ENCODE data around the gene EARS2. TPM values are rescaled to one million over a fixed set of nuclear protein-coding genes. Genes with fewer than 3 reads are reported as not detected.
"Not testable (repeated sequence)": the region's sequence is repeated elsewhere in the genome, so short reads cannot be mapped to it uniquely, and the experiment has no call there.

EARS2 gene
- total RNA-seq, 5 donors from 2014 or later (not counting 1 experiment from before 2014, with no cell fraction given) = 10.8 to 19.4 (median 15.9) TPM

GRCh38 chr16:23510915-23511270 is 46.3 kb downstream of the EARS2 start:
- H3K27ac ChIP-seq (ENCODE audit: low read length); DNase-seq; H3K9me3 Mint-ChIP-seq; H3K36me3 ChIP-seq (ENCODE audit: control insufficient read depth in 2 of 2, extremely low read depth in 1 of 2, insufficient read depth in 1 of 2, low read length in 1 of 2); H3K36me3 Mint-ChIP-seq; CTCF ChIA-PET; H3K27me3 ChIP-seq (replicated peaks in 1 of 2; ENCODE audit: control insufficient read depth in 2 of 2, extremely low read depth in 1 of 2, insufficient read depth in 2 of 2, low read length in 1 of 2); H3K9me3 ChIP-seq; H3K27me3 Mint-ChIP-seq; ATAC-seq (replicated peaks in 1 of 4): not testable (repeated sequence)
- 89% methylated on average over 3 of the region's 10 CpGs for WGBS (ENCODE audit: insufficient coverage)
- POLR2A ChIA-PET = interaction anchor here in 1 of 2 donors (0.5 kb wide), 1 partner anchor 74 kb away, joined by 3 read pairs; no protein-coding TSS in a partner anchor
- H3K27ac Mint-ChIP-seq = peak overlapping the region in 1 of 2 donors; percentile 74
- peak overlapping the region; percentile 82 to 90 (median 84) for H3K4me3 Mint-ChIP-seq
- Histone ChIP-seq H3K4me1 (ENCODE audit: control insufficient read depth in 1 of 2, extremely low read depth in 1 of 2, insufficient read depth in 2 of 2, low read length in 2 of 2) (peaks cover 5 to 65% of the 10 kb centered on the region in 2 experiments), H3K4me3 (ENCODE audit: control insufficient read depth in 1 of 2, extremely low read depth in 1 of 2, low read length in 1 of 2) (peak overlapping the region; percentile 53 to 70)
- peaks cover 55 to 74% (median 71%) of the 10 kb centered on the region in 3 donors for H3K4me1 Mint-ChIP-seq

DNA sequence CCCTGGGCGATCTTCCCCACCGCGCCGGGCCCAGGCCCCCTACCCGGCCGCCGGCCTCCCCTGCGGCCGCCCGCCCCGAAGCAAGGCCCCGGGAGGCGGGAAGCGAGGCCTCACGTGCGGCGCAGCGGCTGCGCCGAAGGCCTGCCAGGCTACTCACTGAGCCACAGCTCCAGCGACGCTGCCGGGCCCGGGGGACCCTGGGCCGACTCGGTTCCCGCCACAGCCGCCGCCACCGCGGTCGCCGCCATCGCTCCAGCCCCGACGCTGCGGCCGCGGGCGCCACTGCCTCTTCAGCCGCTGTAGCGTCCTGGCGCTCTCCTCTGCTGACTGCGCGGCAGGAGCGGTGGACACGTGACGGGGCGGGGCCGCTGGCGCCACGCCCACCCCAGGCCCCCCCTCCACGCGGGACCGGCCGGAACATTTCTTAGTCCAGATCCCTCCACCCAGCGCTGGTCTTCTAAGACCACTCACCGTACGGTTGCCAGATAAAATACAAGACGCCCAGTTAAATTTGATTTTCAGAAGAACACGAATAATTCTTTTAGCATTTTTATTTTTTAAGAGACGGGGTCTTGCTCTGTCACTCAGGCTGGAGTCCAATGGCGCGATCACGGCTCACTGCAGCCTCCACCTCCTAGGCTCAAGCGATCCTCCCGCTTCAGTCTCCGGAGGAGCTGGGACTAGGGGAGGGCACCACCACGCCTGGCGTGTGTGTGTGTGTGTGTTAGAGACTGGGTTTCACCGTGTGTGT is 46.8 kb downstream of the EARS2 start, which contains the start of gene GGA2:
TSS of gene GGA2 (minus strand) at position 331 of the 751 bp plus-strand sequence. CDS start at position 248, 83 bp downstream.
- no peaks in the 10 kb centered on the region for H3K27me3 ChIP-seq (replicated peaks in 1 of 2; ENCODE audit: control insufficient read depth in 2 of 2, extremely low read depth in 1 of 2, insufficient read depth in 2 of 2, low read length in 1 of 2)
- WGBS (ENCODE audit: insufficient coverage) = under 1% methylated on average over 52 of the region's 71 CpGs
- H3K9me3 ChIP-seq = no peaks in the 10 kb centered on the region
- peak within 1 kb of the TSS; percentile 88 to 92 (median 90) for H3K4me3 Mint-ChIP-seq
- no peaks in the 10 kb centered on the region for H3K9me3 Mint-ChIP-seq
- H3K36me3 ChIP-seq (ENCODE audit: control insufficient read depth in 2 of 2, extremely low read depth in 1 of 2, insufficient read depth in 1 of 2, low read length in 1 of 2) = no peaks in the 10 kb centered on the region
- peak within 1 kb of the TSS; percentile 1 for H3K27ac ChIP-seq (ENCODE audit: low read length)
- peaks cover 55 to 74% (median 70%) of the 10 kb centered on the region in 3 donors for H3K4me1 Mint-ChIP-seq
- peaks cover 6% of the 10 kb centered on the region for H3K36me3 Mint-ChIP-seq
- H3K4me1 ChIP-seq (ENCODE audit: control insufficient read depth in 1 of 2, extremely low read depth in 1 of 2, insufficient read depth in 2 of 2, low read length in 2 of 2) = peaks cover 5 to 64% of the 10 kb centered on the region in 2 experiments
- no peaks in the 10 kb centered on the region for H3K27me3 Mint-ChIP-seq
- peak within 1 kb of the TSS; percentile 74 to 82 for H3K27ac Mint-ChIP-seq
- DNase-seq (peak; percentile 46 to 87 (median 70)), ATAC-seq (replicated peaks in 1 of 4) (peak; percentile 90 to 96 (median 94))
- ChIA-PET CTCF (no interaction called here), POLR2A (interaction anchor here in 1 of 2 donors (0.5 kb wide), 1 partner anchor 74 kb away, joined by 3 read pairs; no protein-coding TSS in a partner anchor)
- peak within 1 kb of the TSS; percentile 53 to 70 for H3K4me3 ChIP-seq (ENCODE audit: control insufficient read depth in 1 of 2, extremely low read depth in 1 of 2, low read length in 1 of 2)

DNA sequence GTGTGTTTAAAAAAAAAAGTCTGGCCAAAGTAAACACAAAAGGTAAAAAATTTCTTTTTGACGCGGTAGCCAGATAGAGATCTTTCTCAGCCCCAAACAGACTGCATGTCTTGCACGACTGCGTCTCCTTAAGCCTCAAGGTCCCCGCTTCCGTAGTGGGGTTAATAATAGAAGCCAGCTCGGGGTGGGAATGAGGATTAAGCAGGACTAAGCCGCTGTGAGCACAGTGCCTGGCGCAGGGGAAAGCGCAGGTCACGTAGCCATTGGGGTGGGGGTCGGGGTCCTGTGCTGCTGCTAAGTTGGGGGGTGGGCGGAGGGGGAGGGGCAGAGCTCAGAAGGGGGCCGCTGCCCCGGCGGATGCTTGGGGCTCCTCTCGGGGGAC is 47.4 kb downstream of the EARS2 start:
- ChIA-PET POLR2A (interaction anchor here in 1 of 2 donors (1.5 kb wide), 1 partner anchor 27 kb away, joined by 6 read pairs; no protein-coding TSS in a partner anchor), CTCF (no interaction called here)
- no peaks in the 10 kb centered on the region for H3K27me3 Mint-ChIP-seq
- Histone ChIP-seq H3K9me3 (no peaks in the 10 kb centered on the region), H3K36me3 (ENCODE audit: control insufficient read depth in 2 of 2, extremely low read depth in 1 of 2, insufficient read depth in 1 of 2, low read length in 1 of 2) (no peaks in the 10 kb centered on the region), H3K27ac (ENCODE audit: low read length) (no peak overlapping the region), H3K4me3 (ENCODE audit: control insufficient read depth in 1 of 2, extremely low read depth in 1 of 2, low read length in 1 of 2) (peak overlapping the region; percentile 53 to 70), H3K4me1 (ENCODE audit: control insufficient read depth in 1 of 2, extremely low read depth in 1 of 2, insufficient read depth in 2 of 2, low read length in 2 of 2) (peaks cover 5 to 64% of the 10 kb centered on the region in 2 experiments), H3K27me3 (replicated peaks in 1 of 2; ENCODE audit: control insufficient read depth in 2 of 2, extremely low read depth in 1 of 2, insufficient read depth in 2 of 2, low read length in 1 of 2) (no peaks in the 10 kb centered on the region)
- H3K27ac Mint-ChIP-seq = peak overlapping the region; percentile 62 to 82
- ATAC-seq (replicated peaks in 1 of 4) = peak; percentile 48 to 56 (median 52)
- no peaks in the 10 kb centered on the region for H3K9me3 Mint-ChIP-seq
- H3K4me1 Mint-ChIP-seq = peaks cover 55 to 75% (median 70%) of the 10 kb centered on the region in 3 donors
- peak in 30 of 35 experiments; percentile 11 to 65 (median 28) for DNase-seq
- H3K4me3 Mint-ChIP-seq = peak overlapping the region; percentile 88 to 92 (median 90)
- 0% methylated on average over 9 of the region's 17 CpGs for WGBS (ENCODE audit: insufficient coverage)
- H3K36me3 Mint-ChIP-seq = peaks cover 6% of the 10 kb centered on the region

GRCh38 chr16:23509441-23509754 is 47.8 kb downstream of the EARS2 start:
- H3K4me3 Mint-ChIP-seq = peak overlapping the region; percentile 88 to 92 (median 90)
- no peaks in the 10 kb centered on the region for H3K27me3 Mint-ChIP-seq
- no peaks in the 10 kb centered on the region for H3K9me3 Mint-ChIP-seq
- peak overlapping the region; percentile 29 to 62 for H3K27ac Mint-ChIP-seq
- CTCF ChIA-PET = no interaction called here
- no CpG with 5 or more reads among the region's 5 CpGs for WGBS (ENCODE audit: insufficient coverage)
- Histone ChIP-seq H3K4me3 (ENCODE audit: control insufficient read depth in 1 of 2, extremely low read depth in 1 of 2, low read length in 1 of 2) (peak overlapping the region; percentile 53 to 70), H3K27me3 (replicated peaks in 1 of 2; ENCODE audit: control insufficient read depth in 2 of 2, extremely low read depth in 1 of 2, insufficient read depth in 2 of 2, low read length in 1 of 2) (no peaks in the 10 kb centered on the region), H3K36me3 (ENCODE audit: control insufficient read depth in 2 of 2, extremely low read depth in 1 of 2, insufficient read depth in 1 of 2, low read length in 1 of 2) (no peaks in the 10 kb centered on the region), H3K4me1 (ENCODE audit: control insufficient read depth in 1 of 2, extremely low read depth in 1 of 2, insufficient read depth in 2 of 2, low read length in 2 of 2) (peaks cover 5 to 64% of the 10 kb centered on the region in 2 experiments), H3K27ac (ENCODE audit: low read length) (peak overlapping the region; percentile 1), H3K9me3 (no peaks in the 10 kb centered on the region)
- H3K4me1 Mint-ChIP-seq = peaks cover 55 to 75% (median 70%) of the 10 kb centered on the region in 3 donors
- H3K36me3 Mint-ChIP-seq = peaks cover 6% of the 10 kb centered on the region
- no peak for ATAC-seq (replicated peaks in 1 of 4)
- POLR2A ChIA-PET = interaction anchor here in 1 of 2 donors (1.5 kb wide), 1 partner anchor 27 kb away, joined by 6 read pairs; no protein-coding TSS in a partner anchor
- no peak for DNase-seq

- Mint-ChIP-seq H3K4me3 (peak overlapping the region; percentile 88 to 92 (median 90)), H3K9me3 (no peaks in the 10 kb centered on the region), H3K4me1 (peaks cover 57 to 75% (median 65%) of the 10 kb centered on the region in 3 donors), H3K36me3 (peaks cover 6% of the 10 kb centered on the region), H3K27me3 (no peaks in the 10 kb centered on the region), H3K27ac (peak overlapping the region; percentile 29 to 62)
- 76% methylated on average over 21 of the region's 28 CpGs for WGBS (ENCODE audit: insufficient coverage)
- no peak for DNase-seq
- H3K27me3 ChIP-seq (replicated peaks in 1 of 2; ENCODE audit: control insufficient read depth in 2 of 2, extremely low read depth in 1 of 2, insufficient read depth in 2 of 2, low read length in 1 of 2) = no peaks in the 10 kb centered on the region
- no peaks in the 10 kb centered on the region for H3K36me3 ChIP-seq (ENCODE audit: control insufficient read depth in 2 of 2, extremely low read depth in 1 of 2, insufficient read depth in 1 of 2, low read length in 1 of 2)
- H3K9me3 ChIP-seq = no peaks in the 10 kb centered on the region
- H3K27ac ChIP-seq (ENCODE audit: low read length) = peak overlapping the region; percentile 1
- no peak for ATAC-seq (replicated peaks in 1 of 4)
- ChIA-PET POLR2A (interaction anchor here in 1 of 2 donors (1.5 kb wide), 1 partner anchor 26 kb away, joined by 6 read pairs; no protein-coding TSS in a partner anchor), CTCF (no interaction called here)
- H3K4me1 ChIP-seq (ENCODE audit: control insufficient read depth in 1 of 2, extremely low read depth in 1 of 2, insufficient read depth in 2 of 2, low read length in 2 of 2) = peaks cover 5 to 64% of the 10 kb centered on the region in 2 experiments
- peak overlapping the region; percentile 53 to 70 for H3K4me3 ChIP-seq (ENCODE audit: control insufficient read depth in 1 of 2, extremely low read depth in 1 of 2, low read length in 1 of 2)
Observed at GRCh38 chr16:23508589-23509440, 48.3 kb downstream of the EARS2 start.

GRCh38 chr16:23506606-23506994 is 50.5 kb downstream of the EARS2 start:
- Histone ChIP-seq H3K27me3 (replicated peaks in 1 of 2; ENCODE audit: control insufficient read depth in 2 of 2, extremely low read depth in 1 of 2, insufficient read depth in 2 of 2, low read length in 1 of 2) (no peaks in the 10 kb centered on the region), H3K4me1 (ENCODE audit: control insufficient read depth in 1 of 2, extremely low read depth in 1 of 2, insufficient read depth in 2 of 2, low read length in 2 of 2) (peaks cover 5 to 70% of the 10 kb centered on the region in 2 experiments), H3K9me3 (no peaks in the 10 kb centered on the region), H3K4me3 (ENCODE audit: control insufficient read depth in 1 of 2, extremely low read depth in 1 of 2, low read length in 1 of 2) (no peak overlapping the region), H3K27ac (ENCODE audit: low read length) (no peak overlapping the region), H3K36me3 (ENCODE audit: control insufficient read depth in 2 of 2, extremely low read depth in 1 of 2, insufficient read depth in 1 of 2, low read length in 1 of 2) (peaks cover 0 to 3% of the 10 kb centered on the region in 2 donors)
- 85% methylated on average over 8 of the region's 8 CpGs for WGBS (ENCODE audit: insufficient coverage)
- H3K27ac Mint-ChIP-seq = peak overlapping the region; percentile 13 to 74
- ChIA-PET POLR2A (no interaction called here), CTCF (interaction anchor here in 1 of 2 donors (0.6 kb wide), 1 partner anchor 74 kb away, joined by 4 read pairs; no protein-coding TSS in a partner anchor)
- DNase-seq = no peak
- H3K4me3 Mint-ChIP-seq = peak overlapping the region in 2 of 3 donors; percentile 1 to 40
- no peaks in the 10 kb centered on the region for H3K27me3 Mint-ChIP-seq
- H3K9me3 Mint-ChIP-seq = no peaks in the 10 kb centered on the region
- H3K36me3 Mint-ChIP-seq = peaks cover 6% of the 10 kb centered on the region
- peaks cover 65 to 86% (median 76%) of the 10 kb centered on the region in 3 donors for H3K4me1 Mint-ChIP-seq
- ATAC-seq (replicated peaks in 1 of 4) = no peak
